Activated CD8-positive, alpha-beta memory T cell treated with anti-CD3 and anti-CD28 coated beads for 1 hour (primary cell): ENCODE measurements around the gene CDON.
"Not testable (repeated sequence)": the region's sequence is repeated elsewhere in the genome, so short reads cannot be mapped to it uniquely, and the experiment has no call there.

Source experiments
- DNase-seq, 2 donors: peaks; one replicate each; pipeline ENCODE4 v3.0.0-alpha.2; 2020; ENCODE audit warnings: low read depth in 1 of 2; ENCODE audit errors: extremely low read depth in 1 of 2

The CDON gene

GRCh38 chr11:126046570-126047195 lies 16.0 kb downstream of the CDON start:
- DNase-seq, result no peak

- no peak for DNase-seq
Observed at GRCh38 chr11:126039485-126040271, 23.0 kb downstream of the CDON start.

GRCh38 chr11:126035718-126036117 lies 26.9 kb downstream of the CDON start:
- no peak for DNase-seq

- no peak for DNase-seq
Observed at GRCh38 chr11:126034933-126035425, 27.7 kb downstream of the CDON start.

- DNase-seq, result no peak
Observed at GRCh38 chr11:126034039-126034932, 28.4 kb downstream of the CDON start.

GRCh38 chr11:126032375-126032774 lies 30.3 kb downstream of the CDON start:
- no peak for DNase-seq

GRCh38 chr11:126029805-126030204 lies 32.9 kb downstream of the CDON start:
- DNase-seq, result no peak

- no peak for DNase-seq
Observed at GRCh38 chr11:126029237-126029636, 33.4 kb downstream of the CDON start.

- not testable (repeated sequence) for DNase-seq
Observed at GRCh38 chr11:126028534-126028933, 34.1 kb downstream of the CDON start.

- no peak for DNase-seq
Observed at GRCh38 chr11:126026579-126026978, 36.1 kb downstream of the CDON start.

- no peak for DNase-seq
Observed at GRCh38 chr11:126025822-126026221, 36.8 kb downstream of the CDON start.

GRCh38 chr11:126024123-126024522 lies 38.5 kb downstream of the CDON start:
- no peak for DNase-seq

GRCh38 chr11:126012852-126013251 lies 49.8 kb downstream of the CDON start:
- DNase-seq, result no peak

GRCh38 chr11:126011754-126012153 lies 50.9 kb downstream of the CDON start:
- DNase-seq, result no peak

GRCh38 chr11:126011265-126011664 lies 51.4 kb downstream of the CDON start:
- DNase-seq, result no peak

GRCh38 chr11:126008956-126009355 lies 53.7 kb downstream of the CDON start:
- no peak for DNase-seq

- no peak for DNase-seq
Observed at GRCh38 chr11:126007238-126007637, 55.4 kb downstream of the CDON start.

GRCh38 chr11:126006068-126006467 lies 56.6 kb downstream of the CDON start:
- no peak for DNase-seq

- no peak for DNase-seq
Observed at GRCh38 chr11:126002181-126002580, 60.5 kb downstream of the CDON start.

GRCh38 chr11:125999234-125999880 lies 63.3 kb downstream of the CDON start:
- no peak for DNase-seq

- DNase-seq, result no peak
Observed at GRCh38 chr11:125998267-125998666, 64.4 kb downstream of the CDON start.
